ENCODE data around the gene RFX3. TPM values are rescaled to one million over a fixed set of nuclear protein-coding genes. Genes with fewer than 3 reads are reported as not detected.
A peak's percentile ranks its signal among the peaks of the same experiment; 100 is the strongest.

Gene RFX3
- total RNA-seq, 1 donor from 2014 or later = 61.6 TPM

- Mint-ChIP-seq H3K4me1 (ENCODE audit: low read depth, unreplicated experiment) (peaks cover 3% of the 10 kb centered on the region), H3K4me3 (ENCODE audit: unreplicated experiment) (no peak overlapping the region), H3K27ac (ENCODE audit: unreplicated experiment) (peak overlapping the region; percentile 35), H3K9me3 (ENCODE audit: unreplicated experiment) (peaks cover 2% of the 10 kb centered on the region), H3K27me3 (ENCODE audit: unreplicated experiment) (no peaks in the 10 kb centered on the region), H3K36me3 (ENCODE audit: unreplicated experiment) (no peaks in the 10 kb centered on the region)
- no peak for TF ChIP-seq CTCF (IDR thresholded peaks at IDR 0.05; ENCODE audit: partially characterized antibody, unreplicated experiment)
- no peak for DNase-seq
These were observed 90.1 kb downstream of the RFX3 start for GRCh38 chr9:3435732-3436131.

- H3K4me1 Mint-ChIP-seq (ENCODE audit: low read depth, unreplicated experiment) = peaks cover 3% of the 10 kb centered on the region
- TF ChIP-seq CTCF (IDR thresholded peaks at IDR 0.05; ENCODE audit: partially characterized antibody, unreplicated experiment) = no peak
- DNase-seq = no peak
- peaks cover 2% of the 10 kb centered on the region for H3K9me3 Mint-ChIP-seq (ENCODE audit: unreplicated experiment)
- no peaks in the 10 kb centered on the region for H3K27me3 Mint-ChIP-seq (ENCODE audit: unreplicated experiment)
- no peaks in the 10 kb centered on the region for H3K36me3 Mint-ChIP-seq (ENCODE audit: unreplicated experiment)
- H3K4me3 Mint-ChIP-seq (ENCODE audit: unreplicated experiment) = no peak overlapping the region
- no peak overlapping the region for H3K27ac Mint-ChIP-seq (ENCODE audit: unreplicated experiment)
These were observed 91.2 kb downstream of the RFX3 start for GRCh38 chr9:3434594-3434993.

GRCh38 chr9:3433754-3434153, 92.0 kb downstream of the RFX3 start:
- peaks cover 3% of the 10 kb centered on the region for H3K4me1 Mint-ChIP-seq (ENCODE audit: low read depth, unreplicated experiment)
- H3K36me3 Mint-ChIP-seq (ENCODE audit: unreplicated experiment) = no peaks in the 10 kb centered on the region
- no peak for DNase-seq
- TF ChIP-seq CTCF (IDR thresholded peaks at IDR 0.05; ENCODE audit: partially characterized antibody, unreplicated experiment) = no peak
- H3K27ac Mint-ChIP-seq (ENCODE audit: unreplicated experiment) = no peak overlapping the region
- H3K27me3 Mint-ChIP-seq (ENCODE audit: unreplicated experiment) = no peaks in the 10 kb centered on the region
- H3K4me3 Mint-ChIP-seq (ENCODE audit: unreplicated experiment) = no peak overlapping the region
- H3K9me3 Mint-ChIP-seq (ENCODE audit: unreplicated experiment) = peaks cover 2% of the 10 kb centered on the region

GRCh38 chr9:3433066-3433465, 92.7 kb downstream of the RFX3 start:
- no peaks in the 10 kb centered on the region for H3K36me3 Mint-ChIP-seq (ENCODE audit: unreplicated experiment)
- H3K27me3 Mint-ChIP-seq (ENCODE audit: unreplicated experiment) = no peaks in the 10 kb centered on the region
- no peak overlapping the region for H3K4me3 Mint-ChIP-seq (ENCODE audit: unreplicated experiment)
- TF ChIP-seq CTCF (IDR thresholded peaks at IDR 0.05; ENCODE audit: partially characterized antibody, unreplicated experiment) = no peak
- no peak for DNase-seq
- H3K27ac Mint-ChIP-seq (ENCODE audit: unreplicated experiment) = no peak overlapping the region
- peaks cover 2% of the 10 kb centered on the region for H3K9me3 Mint-ChIP-seq (ENCODE audit: unreplicated experiment)
- peaks cover 3% of the 10 kb centered on the region for H3K4me1 Mint-ChIP-seq (ENCODE audit: low read depth, unreplicated experiment)

GRCh38 chr9:3431890-3432289, 93.9 kb downstream of the RFX3 start:
- DNase-seq = no peak
- Mint-ChIP-seq H3K4me3 (ENCODE audit: unreplicated experiment) (no peak overlapping the region), H3K27ac (ENCODE audit: unreplicated experiment) (no peak overlapping the region), H3K4me1 (ENCODE audit: low read depth, unreplicated experiment) (peaks cover 3% of the 10 kb centered on the region), H3K27me3 (ENCODE audit: unreplicated experiment) (no peaks in the 10 kb centered on the region), H3K9me3 (ENCODE audit: unreplicated experiment) (peaks cover 2% of the 10 kb centered on the region), H3K36me3 (ENCODE audit: unreplicated experiment) (peaks cover 2% of the 10 kb centered on the region)
- TF ChIP-seq CTCF (IDR thresholded peaks at IDR 0.05; ENCODE audit: partially characterized antibody, unreplicated experiment) = no peak

All from glutamatergic neuron (in vitro differentiated cells).